ENCODE measurements around the gene LILRB1. TPM values are rescaled to one million over a fixed set of nuclear protein-coding genes. Genes with fewer than 3 reads are reported as not detected.
"Not testable (repeated sequence)": the region's sequence is repeated elsewhere in the genome, so short reads cannot be mapped to it uniquely, and the experiment has no call there.

LILRB1 gene
- total RNA-seq, 1 donor from 2014 or later = 10.5 TPM

DNA sequence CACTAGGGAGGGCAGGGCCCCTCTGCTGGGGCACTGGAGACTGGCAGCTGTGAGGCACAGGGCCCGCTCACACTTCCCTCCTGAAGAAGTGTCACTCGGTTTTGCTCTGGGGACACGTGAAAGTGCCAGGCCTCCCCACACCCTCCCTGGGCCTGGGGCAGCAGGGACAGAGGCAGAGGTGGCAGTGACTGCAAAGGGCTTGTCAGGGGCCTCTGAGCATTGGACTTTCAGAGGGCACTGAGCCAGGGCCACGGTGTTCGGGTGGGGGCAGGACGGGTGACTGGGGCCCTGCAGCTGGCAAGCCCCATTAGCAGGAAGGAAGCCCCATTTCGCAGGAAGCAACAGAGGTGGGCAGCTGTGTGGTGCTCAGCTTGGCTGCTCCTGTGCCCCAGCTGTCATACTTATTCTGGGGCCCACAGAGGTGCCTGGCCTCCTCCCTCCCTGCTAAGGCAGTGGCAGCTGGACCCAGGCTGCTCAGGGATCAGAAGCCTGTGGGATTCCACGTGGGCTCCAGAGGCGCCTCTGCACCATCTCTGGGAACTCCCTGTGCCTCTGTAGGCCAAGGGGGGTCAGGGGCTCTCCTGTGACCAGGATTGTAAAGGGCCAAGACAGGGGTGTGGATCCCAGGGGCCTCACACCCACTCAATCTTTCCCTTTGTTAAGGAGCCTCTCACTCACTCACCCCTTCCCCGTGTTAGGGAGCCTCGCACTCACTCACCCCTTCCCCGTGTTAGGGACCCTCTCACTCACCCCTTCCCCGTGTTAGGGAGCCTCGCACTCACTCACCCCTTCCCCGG is 5.2 kb upstream of the LILRB1 start:
- not testable (repeated sequence) for DNase-seq (ENCODE audit: low spot score)

DNA sequence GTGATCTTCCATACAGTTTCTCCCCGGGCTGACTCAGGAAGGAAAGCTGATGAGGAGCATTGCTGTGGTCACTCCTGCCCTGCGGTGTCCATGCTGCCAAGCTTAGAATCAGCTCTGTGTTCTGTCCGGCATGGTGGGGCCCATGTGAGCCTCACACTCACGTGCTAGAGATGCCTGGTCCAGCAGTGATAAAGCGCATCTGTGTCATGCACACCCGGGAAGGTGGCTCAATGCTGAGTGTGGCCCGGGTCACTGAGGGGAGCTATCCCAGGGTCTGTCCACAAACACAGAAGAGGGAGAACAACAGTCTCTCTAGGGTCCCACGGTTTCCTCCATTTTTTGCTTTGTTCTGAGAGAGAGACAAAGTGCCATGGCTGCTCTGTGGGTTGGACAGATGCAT is 3.5 kb upstream of the LILRB1 start:
- DNase-seq (ENCODE audit: low spot score) = no peak

DNA sequence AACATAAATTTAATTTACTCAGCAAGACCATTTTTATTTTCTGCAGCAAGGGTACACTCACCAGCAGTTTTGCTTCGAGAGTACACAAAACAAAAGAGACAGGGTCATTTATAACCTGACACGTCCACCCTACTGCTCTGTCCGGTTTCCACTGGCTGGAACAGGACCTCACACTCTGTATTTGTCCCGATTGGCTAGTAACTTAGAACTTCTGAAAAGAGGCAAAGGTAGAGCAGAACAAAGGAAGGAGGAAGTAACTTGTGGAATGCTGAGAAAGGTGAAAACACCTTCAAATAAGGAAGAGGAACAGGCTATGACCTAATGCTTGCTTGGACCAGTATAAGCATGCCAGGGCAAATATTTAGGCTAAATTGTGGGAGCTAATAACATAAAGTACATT is 2.4 kb upstream of the LILRB1 start:
- DNase-seq (ENCODE audit: low spot score) = not testable (repeated sequence)

DNA sequence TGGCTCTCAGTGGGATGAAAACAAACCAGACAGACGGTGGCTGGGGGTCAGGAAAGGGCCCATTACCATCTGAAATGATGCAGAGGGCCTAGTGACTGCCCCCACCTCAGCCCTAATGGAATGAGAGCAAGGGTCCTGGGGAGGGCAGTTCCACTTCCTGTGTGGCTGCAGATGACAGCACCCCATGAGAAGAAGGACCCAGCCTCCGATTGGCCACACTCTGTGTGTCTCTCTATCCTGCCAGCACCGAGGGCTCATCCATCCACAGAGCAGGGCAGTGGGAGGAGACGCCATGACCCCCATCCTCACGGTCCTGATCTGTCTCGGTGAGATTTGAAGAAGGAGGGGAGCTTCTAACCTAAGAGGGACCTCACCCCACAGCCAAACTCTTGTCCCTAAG is 498 bp downstream of the LILRB1 start:
- DNase-seq (ENCODE audit: low spot score) = no peak

DNA sequence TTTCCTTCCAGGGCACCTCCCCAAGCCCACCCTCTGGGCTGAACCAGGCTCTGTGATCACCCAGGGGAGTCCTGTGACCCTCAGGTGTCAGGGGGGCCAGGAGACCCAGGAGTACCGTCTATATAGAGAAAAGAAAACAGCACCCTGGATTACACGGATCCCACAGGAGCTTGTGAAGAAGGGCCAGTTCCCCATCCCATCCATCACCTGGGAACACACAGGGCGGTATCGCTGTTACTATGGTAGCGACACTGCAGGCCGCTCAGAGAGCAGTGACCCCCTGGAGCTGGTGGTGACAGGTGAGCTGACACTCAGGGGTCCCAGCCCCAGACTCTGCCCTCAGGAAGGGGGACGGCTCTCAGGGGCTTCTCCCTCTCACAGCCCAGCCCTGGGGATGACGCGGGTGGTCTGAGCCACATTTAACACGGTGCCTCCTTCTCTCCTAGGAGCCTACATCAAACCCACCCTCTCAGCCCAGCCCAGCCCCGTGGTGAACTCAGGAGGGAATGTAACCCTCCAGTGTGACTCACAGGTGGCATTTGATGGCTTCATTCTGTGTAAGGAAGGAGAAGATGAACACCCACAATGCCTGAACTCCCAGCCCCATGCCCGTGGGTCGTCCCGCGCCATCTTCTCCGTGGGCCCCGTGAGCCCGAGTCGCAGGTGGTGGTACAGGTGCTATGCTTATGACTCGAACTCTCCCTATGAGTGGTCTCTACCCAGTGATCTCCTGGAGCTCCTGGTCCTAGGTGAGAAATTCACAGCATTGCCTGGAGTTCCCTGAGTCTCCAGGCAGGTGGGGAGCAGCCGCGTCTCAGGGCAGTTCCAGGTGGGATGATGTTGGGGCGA is 1.4 kb downstream of the LILRB1 start:
- DNase-seq (ENCODE audit: low spot score) = not testable (repeated sequence)

DNA sequence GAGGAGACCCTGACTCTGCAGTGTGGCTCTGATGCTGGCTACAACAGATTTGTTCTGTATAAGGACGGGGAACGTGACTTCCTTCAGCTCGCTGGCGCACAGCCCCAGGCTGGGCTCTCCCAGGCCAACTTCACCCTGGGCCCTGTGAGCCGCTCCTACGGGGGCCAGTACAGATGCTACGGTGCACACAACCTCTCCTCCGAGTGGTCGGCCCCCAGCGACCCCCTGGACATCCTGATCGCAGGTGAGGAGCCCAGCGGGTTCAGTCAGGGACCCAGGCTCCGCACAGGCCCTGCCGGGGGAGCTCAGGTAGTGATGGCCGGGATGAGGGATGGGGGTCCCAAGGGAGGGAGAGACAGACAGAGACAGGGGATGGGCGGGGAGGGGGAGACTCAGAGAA is 2.2 kb downstream of the LILRB1 start:
- not testable (repeated sequence) for DNase-seq (ENCODE audit: low spot score)

DNA sequence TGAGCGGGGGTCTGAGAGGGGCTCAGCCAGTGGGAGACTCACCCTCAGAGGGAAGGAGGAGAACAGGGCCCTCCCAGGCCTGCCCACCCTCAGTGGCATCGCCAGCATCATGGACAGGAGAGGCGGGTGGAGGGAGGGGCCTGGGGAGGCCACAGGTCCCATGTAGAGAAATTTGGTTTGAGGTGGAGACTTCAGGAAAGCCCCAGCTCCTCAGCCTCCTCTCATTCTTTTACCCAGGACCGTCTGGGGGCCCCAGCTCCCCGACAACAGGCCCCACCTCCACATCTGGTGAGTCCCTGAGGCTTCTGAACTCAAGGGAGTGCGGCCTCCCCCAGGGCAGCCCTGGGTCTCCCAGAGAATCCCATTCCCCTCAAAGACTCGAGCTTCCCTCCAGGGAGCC is 3.1 kb downstream of the LILRB1 start:
- no peak for DNase-seq (ENCODE audit: low spot score)

DNA sequence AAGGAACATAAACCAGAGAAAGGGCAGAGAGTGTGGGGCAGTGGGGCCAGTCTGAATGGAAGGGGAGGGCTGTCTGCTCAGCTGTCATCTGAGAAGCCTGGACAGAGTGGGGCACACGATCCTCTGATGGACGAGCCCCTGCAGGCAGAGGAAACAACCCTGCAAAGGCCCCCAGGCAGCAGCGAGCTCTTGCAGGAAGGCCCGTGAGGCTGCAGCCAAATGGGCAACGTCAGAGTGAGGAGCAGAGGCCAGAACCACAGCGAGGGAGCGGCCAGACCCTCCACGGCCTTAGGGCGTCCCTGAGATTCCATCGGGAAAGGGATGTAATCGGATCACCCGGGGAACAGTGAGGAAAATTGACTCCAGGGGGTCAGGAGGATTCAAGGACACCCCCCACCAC is 5.8 kb downstream of the LILRB1 start:
- DNase-seq (ENCODE audit: low spot score) = not testable (repeated sequence)

DNA sequence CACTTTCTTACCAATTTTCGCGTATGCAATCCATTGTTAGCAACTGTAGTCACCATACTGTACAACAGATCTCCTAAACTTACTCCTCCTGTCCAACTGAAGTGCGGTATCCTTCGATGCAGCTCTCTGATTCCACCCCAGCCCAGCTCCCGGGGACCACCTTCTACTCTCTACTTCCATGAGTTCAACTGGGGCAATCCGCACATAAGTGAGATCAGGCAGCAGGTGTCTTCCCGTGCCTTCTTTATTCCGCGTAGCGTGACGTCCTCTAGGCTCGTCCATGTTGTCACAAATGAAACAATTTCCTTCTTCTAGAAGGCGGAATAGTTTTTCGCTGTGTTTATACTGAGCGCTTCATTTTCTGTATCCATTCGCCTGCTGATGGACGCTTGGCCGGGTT is 8.4 kb downstream of the LILRB1 start:
- no peak for DNase-seq (ENCODE audit: low spot score)

DNA sequence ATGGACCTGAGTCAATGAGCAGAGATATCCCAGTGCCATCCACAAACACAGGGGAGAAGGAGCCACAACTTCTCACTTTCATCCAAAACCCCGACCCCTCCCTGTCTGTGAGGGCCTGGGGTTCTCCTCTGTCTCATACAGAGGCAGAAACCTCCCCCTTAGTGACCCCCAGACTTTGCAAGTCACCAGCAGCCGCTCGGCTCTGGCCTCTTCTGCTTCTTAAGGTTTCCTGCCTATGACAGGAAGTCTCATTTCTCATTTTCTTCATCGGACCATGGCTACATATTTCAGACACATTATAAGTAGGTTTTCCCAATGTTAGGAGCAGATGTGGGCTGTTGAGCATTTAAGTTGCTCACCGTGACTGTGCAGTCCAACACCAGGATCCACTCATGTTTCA is 12.7 kb downstream of the LILRB1 start:
- DNase-seq (ENCODE audit: low spot score) = not testable (repeated sequence)

DNA sequence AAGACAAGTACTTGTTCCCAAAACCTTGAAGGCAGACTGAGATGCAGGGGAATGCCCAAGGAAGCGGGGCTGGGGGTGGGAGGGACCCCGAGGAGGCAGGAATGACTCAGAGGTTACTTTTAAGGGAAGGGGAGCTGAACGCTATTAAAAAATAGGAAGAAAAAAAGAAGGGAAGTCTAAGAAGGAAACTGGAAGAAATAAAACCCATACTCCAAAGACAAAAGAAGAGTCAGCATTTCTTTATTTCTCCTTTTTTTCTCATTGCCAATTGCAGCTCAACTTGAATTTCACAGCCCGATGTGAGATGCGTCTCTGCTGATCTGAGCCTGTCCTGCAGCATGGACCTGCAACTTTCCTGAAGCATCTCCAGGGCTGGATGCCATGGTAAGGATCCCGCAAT is 13.3 kb downstream of the LILRB1 start:
- DNase-seq (ENCODE audit: low spot score) = not testable (repeated sequence)

DNA sequence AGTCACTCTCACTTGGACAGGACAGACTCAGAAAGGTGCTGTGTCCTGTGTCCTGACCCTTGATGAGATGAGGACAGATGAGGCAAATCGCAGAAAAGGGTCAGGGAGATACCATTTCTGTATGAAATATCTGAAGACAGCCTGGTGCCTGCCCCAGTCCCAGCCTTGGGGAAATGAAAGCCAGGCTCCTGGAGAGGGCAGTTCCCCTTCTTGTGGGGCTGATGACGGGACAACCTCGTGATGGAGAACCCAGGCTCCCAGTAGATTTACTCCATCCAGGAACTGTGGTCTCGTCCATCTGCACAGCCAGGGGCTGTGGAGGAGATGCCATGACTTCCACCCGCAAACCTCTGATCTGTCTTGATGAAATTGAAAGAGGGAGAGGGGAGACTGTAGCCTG is 13.8 kb downstream of the LILRB1 start:
- DNase-seq (ENCODE audit: low spot score) = no peak

DNA sequence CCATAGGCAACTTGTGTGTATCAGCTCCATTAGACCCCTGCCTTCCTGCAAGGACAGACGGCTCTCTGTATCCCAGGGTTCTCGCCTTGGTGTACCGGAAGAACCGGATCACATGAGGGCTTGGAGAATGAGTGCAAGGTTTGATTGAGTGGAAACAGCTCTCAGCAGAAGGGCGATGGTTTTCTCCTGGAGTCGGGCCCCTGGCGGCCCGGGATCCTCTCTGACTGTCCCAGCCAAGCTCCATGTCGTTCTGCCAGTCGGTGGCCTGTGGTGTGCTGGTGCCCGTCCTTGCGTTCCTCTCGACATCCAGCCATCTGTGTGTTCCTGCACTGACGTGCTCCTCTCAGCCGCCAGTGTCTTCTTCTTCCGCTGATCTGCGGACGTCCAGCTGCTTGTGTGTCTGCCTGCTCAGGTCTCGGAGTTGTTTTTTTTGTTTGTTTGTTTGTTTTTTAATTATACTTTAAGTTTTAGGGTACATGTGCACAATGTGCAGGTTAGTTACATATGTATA is 16.1 kb downstream of the LILRB1 start:
- no peak for DNase-seq (ENCODE audit: low spot score)

DNA sequence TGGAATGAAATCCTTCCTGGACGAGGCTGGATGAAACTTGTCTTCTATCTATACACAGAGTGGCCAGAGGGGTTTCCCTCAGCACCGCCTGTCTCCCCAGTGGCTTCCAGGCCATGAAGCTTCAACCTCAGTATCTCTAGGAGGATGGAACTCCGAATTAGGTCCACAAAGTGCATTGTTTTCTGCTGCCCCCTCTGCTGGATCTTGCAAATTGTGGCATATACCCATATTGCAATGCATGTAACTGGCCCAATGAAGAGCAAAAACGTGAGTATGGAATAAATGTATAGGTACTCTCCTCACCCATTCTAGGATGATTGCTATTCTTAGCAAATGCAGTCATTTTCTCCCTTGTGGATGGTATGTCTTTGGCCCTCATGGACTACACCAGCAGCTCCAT is 17.8 kb downstream of the LILRB1 start:
- no peak for DNase-seq (ENCODE audit: low spot score)

DNA sequence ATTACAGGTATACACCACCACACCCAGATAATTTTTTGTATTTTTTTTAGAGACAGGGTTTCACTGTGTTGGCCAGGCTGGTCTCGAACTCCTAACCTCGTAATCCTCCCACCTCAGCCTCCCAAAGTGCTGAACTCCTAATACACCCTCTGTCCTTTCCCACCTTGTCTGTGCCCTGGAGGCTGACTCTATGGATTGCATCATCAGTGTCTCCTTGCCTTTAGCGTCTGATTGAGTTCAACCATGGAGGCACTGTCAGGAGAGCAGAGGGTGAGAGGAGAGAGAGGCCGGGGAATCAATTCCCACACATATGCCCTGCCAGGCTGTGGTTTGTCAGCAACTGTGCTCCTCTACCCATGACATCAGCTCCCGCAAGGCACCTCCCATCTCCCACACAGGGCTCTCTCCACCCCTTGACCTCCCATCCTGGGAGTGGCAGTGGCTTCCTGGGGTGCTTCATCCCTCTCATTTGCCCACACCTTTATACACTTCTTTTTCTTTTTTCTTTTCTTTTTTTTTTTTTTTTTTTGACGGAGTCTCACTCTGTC is 19.9 kb downstream of the LILRB1 start:
- DNase-seq (ENCODE audit: low spot score) = no peak

DNA sequence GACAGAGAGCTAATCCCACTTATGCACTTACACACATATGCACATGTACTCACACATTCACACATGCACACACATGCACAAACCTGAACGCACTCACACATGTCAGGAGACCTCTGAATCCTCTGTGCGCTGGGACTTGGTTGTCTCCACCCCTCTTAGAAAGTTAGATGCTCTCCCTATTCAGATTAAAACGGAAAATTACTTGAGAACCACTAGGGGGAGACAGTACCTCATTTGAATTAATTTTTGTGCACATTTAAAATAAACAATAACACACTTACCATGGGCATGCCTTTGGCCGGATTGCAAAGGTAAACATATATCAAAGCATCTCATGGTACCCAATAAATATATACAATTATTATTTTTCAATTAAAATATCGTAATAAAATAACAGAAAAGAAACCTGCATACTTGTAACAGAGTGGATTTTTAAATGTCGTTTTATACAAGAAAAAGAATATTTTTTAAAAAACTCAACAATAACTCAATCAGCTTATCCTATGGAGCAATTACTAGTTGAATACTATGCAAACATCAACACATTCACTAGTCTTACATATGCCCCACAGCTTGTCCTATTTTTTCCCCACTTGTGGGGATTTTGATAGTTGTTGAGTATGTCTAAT is 23.0 kb downstream of the LILRB1 start:
- DNase-seq (ENCODE audit: low spot score) = no peak

DNA sequence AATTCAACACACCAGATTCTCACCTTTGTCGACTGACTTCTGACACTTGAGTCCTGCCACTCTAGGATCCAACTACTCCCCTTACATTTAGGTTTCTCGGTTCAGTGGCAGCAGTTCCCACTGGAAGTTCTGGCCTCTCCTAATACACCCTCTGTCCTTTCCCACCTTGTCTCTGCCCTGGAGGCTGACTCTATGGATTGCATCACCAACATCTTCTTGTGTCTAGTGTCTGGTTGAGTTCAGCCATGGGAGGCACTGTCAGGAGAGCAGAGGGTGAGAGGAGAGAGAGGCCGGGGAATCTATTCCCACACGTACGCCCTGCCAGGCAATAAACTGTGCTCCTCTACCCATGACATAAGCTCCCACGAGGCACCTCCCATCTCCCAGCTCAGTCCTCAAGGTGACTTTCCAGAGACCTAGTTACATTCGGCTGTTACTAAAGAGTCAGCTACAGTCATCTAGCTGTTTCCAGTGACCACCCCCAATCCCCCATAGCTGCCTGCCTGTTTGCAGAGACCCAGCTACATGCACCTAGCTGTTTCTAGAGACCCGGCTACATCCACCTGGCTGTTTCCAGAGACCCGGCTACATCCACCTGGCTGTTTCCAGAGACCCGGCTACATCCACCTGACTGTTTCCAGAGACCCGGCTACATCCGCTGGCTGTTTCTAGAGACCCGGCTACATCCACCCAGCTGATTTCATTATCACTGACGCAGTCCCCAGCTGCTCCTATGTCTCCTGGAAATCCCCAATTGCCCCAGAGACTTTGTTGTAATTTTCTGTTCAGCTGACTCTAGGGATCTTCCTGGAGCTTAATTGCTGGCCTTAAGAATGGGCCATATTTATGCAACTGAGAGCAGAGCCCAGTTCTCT is 24.4 kb downstream of the LILRB1 start:
- DNase-seq (ENCODE audit: low spot score) = no peak

DNA sequence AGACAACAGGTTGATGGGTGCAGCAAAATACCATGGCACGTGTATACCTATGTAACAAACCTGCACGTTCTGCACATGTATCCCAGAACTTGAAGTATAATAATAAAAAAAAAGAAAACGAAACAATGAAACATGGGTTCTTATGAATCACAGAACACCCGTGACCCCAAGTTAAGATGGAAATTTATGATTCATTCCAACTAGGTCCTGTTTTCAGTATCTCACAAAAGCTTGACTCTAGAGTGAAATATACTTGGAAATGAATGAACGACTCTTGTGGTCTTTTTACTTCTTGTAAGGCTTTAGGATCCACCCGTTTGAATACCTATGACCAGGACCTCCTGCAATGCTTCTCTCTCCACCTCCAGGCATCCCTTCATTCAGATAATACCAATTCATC is 29.0 kb downstream of the LILRB1 start:
- no peak for DNase-seq (ENCODE audit: low spot score)

DNA sequence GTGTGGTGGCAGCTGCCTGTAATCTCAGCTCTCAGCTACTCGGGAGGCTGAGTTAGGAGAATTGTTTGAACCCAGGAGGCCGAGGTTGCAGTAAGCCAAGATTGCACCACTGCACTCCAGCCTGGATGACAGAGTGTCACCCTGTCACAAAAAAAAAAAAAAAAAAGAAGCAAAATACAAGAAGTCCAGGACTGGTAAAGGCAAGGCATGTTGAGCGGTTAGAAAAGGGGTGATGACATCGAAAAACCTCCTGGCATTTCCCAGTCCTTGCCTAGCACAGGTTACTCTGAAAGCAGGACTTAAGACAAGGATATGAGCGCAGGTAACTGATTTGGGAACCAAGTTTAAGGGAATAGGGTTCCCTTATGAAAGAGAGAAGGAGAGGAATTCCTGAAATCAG is 30.0 kb downstream of the LILRB1 start:
- no peak for DNase-seq (ENCODE audit: low spot score)

DNA sequence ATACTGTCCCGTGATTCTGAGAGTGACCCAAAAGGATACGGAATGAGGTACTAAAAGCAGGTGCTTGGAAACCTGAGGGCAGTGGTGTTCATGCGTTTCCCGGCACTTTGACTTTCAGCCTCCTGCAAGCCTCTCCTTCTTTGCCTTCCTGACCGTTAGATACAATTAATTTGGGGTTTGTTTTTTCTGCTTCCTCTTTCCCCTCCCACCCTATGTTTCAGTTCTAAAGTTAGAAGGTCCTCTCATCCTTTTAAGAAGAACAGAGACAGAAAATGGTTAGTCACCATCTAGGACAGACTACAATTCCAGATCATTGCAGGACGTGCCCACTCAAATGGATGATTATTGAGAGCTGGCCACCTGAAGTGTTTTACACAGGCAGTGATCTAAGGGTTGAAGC is 30.7 kb downstream of the LILRB1 start:
- DNase-seq (ENCODE audit: low spot score) = no peak
